Tibial artery (tissue), 4 donors: Measurements from ENCODE around the gene SEMA5A.

Experiments
- DNase-seq, 2 donors: peaks; one replicate each; pipeline ENCODE4 v3.0.0-alpha.2; 2019
- H3K27ac ChIP-seq, 2 donors: fragments of 200-600 bp; sonication (generic) in 1 of 2; 1 replicate in 1 of 2; 2 replicates in 1 of 2; pipeline ENCODE4 v1.5.1; 2018 to 2019; ENCODE audit warnings: mild to moderate bottlenecking in 1 of 2
- H3K27me3 ChIP-seq, 2 donors: fragments of 200-600 bp; sonication (generic) in 1 of 2; one replicate each; pipeline versions ENCODE4 v1.5.1 to v1.6.0; 2016 to 2019
- H3K36me3 ChIP-seq, 3 donors: fragments of 200-600 bp; sonication (generic) in 2 of 3; one replicate each; pipeline ENCODE4 v1.5.1; 2016 to 2019; ENCODE audit warnings: mild to moderate bottlenecking in 2 of 3
- H3K4me1 ChIP-seq, 4 donors: fragments of 200-600 bp; sonication (generic) in 2 of 4; 1 replicate in 3 of 4; 2 replicates in 1 of 4; pipeline ENCODE4 v1.5.1; 2016 to 2019
- H3K4me3 ChIP-seq, 2 donors: fragments of 200-600 bp; sonication (generic) in 1 of 2; 1 replicate in 1 of 2; 2 replicates in 1 of 2; pipeline ENCODE4 v1.5.1; 2018 to 2019; ENCODE audit warnings: mild to moderate bottlenecking in 2 of 2
- H3K9me3 ChIP-seq, 3 donors: fragments of 200-600 bp; sonication (generic) in 1 of 3; one replicate each; pipeline ENCODE4 v1.5.1; 2016 to 2019
- CTCF ChIP-seq, 2 experiments: fragments of 200-600 bp in 1 of 2; fragments of 450-650 bp in 1 of 2; IDR thresholded peaks; one replicate each; pipeline ENCODE4 v1.5.1; 2017 to 2019; ENCODE audit warnings: antibody characterized with exemption in 2 of 2, mild to moderate bottlenecking in 1 of 2, moderate library complexity in 1 of 2
- intact Hi-C: fragments of 100-400 bp; cut with DNase I; formaldehyde crosslinking; loops from one replicate; pipeline ENCODE4 v1.15.0; 2023; ENCODE audit warnings: low total_unique reads

The SEMA5A gene

GRCh38 chr5:9500193-9500592 lies 45.7 kb downstream of the SEMA5A start:
- Histone ChIP-seq H3K9me3 (no peaks in the 10 kb centered on the region), H3K4me1 (no peaks in the 10 kb centered on the region), H3K27ac (no peak overlapping the region), H3K27me3 (no peaks in the 10 kb centered on the region), H3K4me3 (no peak overlapping the region), H3K36me3 (no peaks in the 10 kb centered on the region)
- TF ChIP-seq CTCF (IDR thresholded peaks at IDR 0.05), result no peak
- intact Hi-C loops, result no loop called here
- DNase-seq, result no peak

- Histone ChIP-seq H3K36me3 (no peaks in the 10 kb centered on the region), H3K27me3 (no peaks in the 10 kb centered on the region), H3K9me3 (no peaks in the 10 kb centered on the region), H3K27ac (no peak overlapping the region), H3K4me1 (no peaks in the 10 kb centered on the region), H3K4me3 (no peak overlapping the region)
- DNase-seq, result no peak
- intact Hi-C loops, result no loop called here
- no peak for TF ChIP-seq CTCF (IDR thresholded peaks at IDR 0.05)
These were observed 46.4 kb downstream of the SEMA5A start for GRCh38 chr5:9499498-9499876.

- intact Hi-C loops, result no loop called here
- DNase-seq, result no peak
- Histone ChIP-seq H3K27ac (no peak overlapping the region), H3K27me3 (no peaks in the 10 kb centered on the region), H3K4me3 (no peak overlapping the region), H3K36me3 (no peaks in the 10 kb centered on the region), H3K9me3 (no peaks in the 10 kb centered on the region), H3K4me1 (no peaks in the 10 kb centered on the region)
- TF ChIP-seq CTCF (IDR thresholded peaks at IDR 0.05), result no peak
These were observed 47.1 kb downstream of the SEMA5A start for GRCh38 chr5:9498541-9499497.

GRCh38 chr5:9497347-9497746 lies 48.5 kb downstream of the SEMA5A start:
- no peak for DNase-seq
- no peaks in the 10 kb centered on the region for H3K4me1 ChIP-seq
- no peak overlapping the region for H3K4me3 ChIP-seq
- no peaks in the 10 kb centered on the region for H3K27me3 ChIP-seq
- no peak overlapping the region for H3K27ac ChIP-seq
- intact Hi-C loops, result no loop called here
- no peak for TF ChIP-seq CTCF (IDR thresholded peaks at IDR 0.05)
- H3K36me3 ChIP-seq, result no peaks in the 10 kb centered on the region
- H3K9me3 ChIP-seq, result no peaks in the 10 kb centered on the region

GRCh38 chr5:9496801-9497200 lies 49.1 kb downstream of the SEMA5A start:
- DNase-seq, result no peak
- no peak overlapping the region for H3K4me3 ChIP-seq
- no peaks in the 10 kb centered on the region for H3K9me3 ChIP-seq
- intact Hi-C loops, result no loop called here
- H3K27ac ChIP-seq, result no peak overlapping the region
- no peak for TF ChIP-seq CTCF (IDR thresholded peaks at IDR 0.05)
- no peaks in the 10 kb centered on the region for H3K36me3 ChIP-seq
- no peaks in the 10 kb centered on the region for H3K27me3 ChIP-seq
- no peaks in the 10 kb centered on the region for H3K4me1 ChIP-seq
